T-cell (primary cell): ENCODE data around the gene NKIRAS1. TPM values are rescaled to one million over a fixed set of nuclear protein-coding genes. Genes with fewer than 3 reads are reported as not detected.
A peak's percentile ranks its signal among the peaks of the same experiment; 100 is the strongest.

Source experiments
- ATAC-seq, 4 experiments: fragments of 200-7000 bp in 3 of 4; fragments of 150-1000 bp in 1 of 4; cut with Tn5 transposase; replicated peaks in 1 of 4; 1 replicate in 3 of 4; 2 replicates in 1 of 4; pipeline ENCODE4 v1.10.0; 2021; ENCODE audit warnings: moderate library complexity in 3 of 4, mild to moderate bottlenecking in 2 of 4, moderate number of reproducible peaks in 1 of 4
- CTCF ChIA-PET, 2 donors: fragments of 300-600 bp; sonication (Branson Sonifier 250); formaldehyde crosslinking; loops; one replicate each; lab custom pipeline; 2022; ENCODE audit warnings: antibody characterized with exemption in 2 of 2; lab: Charles Lee
- POLR2A ChIA-PET, 2 donors: fragments of 300-600 bp; sonication (Branson Sonifier 250); formaldehyde crosslinking; loops; one replicate each; lab custom pipeline; 2022; ENCODE audit warnings: antibody characterized with exemption in 2 of 2; lab: Charles Lee
- DNase-seq, 35 experiments: peaks; one replicate each; pipeline versions ENCODE4 v3.0.0 to v3.0.0-alpha.2; 2013 to 2023
- H3K27ac ChIP-seq: one replicate; pipeline ENCODE4 v1.5.1; 2013; ENCODE audit warnings: low read length
- H3K27me3 ChIP-seq, 2 experiments: replicated peaks in 1 of 2; 1 replicate in 1 of 2; 2 replicates in 1 of 2; pipeline versions ENCODE4 v1.6.1 to v1.7.0; 2013; ENCODE audit warnings: low read length in 1 of 2, mixed read lengths in 1 of 2; ENCODE audit not compliant: control insufficient read depth in 2 of 2, insufficient read depth in 2 of 2; ENCODE audit errors: extremely low read depth in 1 of 2
- H3K36me3 ChIP-seq, 2 donors: 1 replicate in 1 of 2; 2 replicates in 1 of 2; pipeline versions ENCODE4 v1.6.1 to v1.7.0; 2013; ENCODE audit warnings: low read length in 1 of 2; ENCODE audit not compliant: control insufficient read depth in 2 of 2, insufficient read depth in 1 of 2; ENCODE audit errors: extremely low read depth in 1 of 2
- H3K4me1 ChIP-seq, 2 experiments: 1 replicate in 1 of 2; 2 replicates in 1 of 2; pipeline versions ENCODE4 v1.6.1 to v1.7.0; 2013; ENCODE audit warnings: low read length in 2 of 2, mixed read lengths in 1 of 2; ENCODE audit not compliant: insufficient read depth in 2 of 2, control insufficient read depth in 1 of 2; ENCODE audit errors: extremely low read depth in 1 of 2
- H3K4me3 ChIP-seq, 2 donors: 1 replicate in 1 of 2; 2 replicates in 1 of 2; pipeline versions ENCODE4 v1.5.1 to v1.7.0; 2013; ENCODE audit warnings: mild to moderate bottlenecking in 2 of 2, low read length in 1 of 2, moderate library complexity in 1 of 2; ENCODE audit not compliant: control insufficient read depth in 1 of 2; ENCODE audit errors: extremely low read depth in 1 of 2
- H3K9me3 ChIP-seq: 2 replicates; pipeline ENCODE4 v1.7.0; 2013
- H3K27ac Mint-ChIP-seq, 2 donors: one replicate each; pipeline ENCODE4 v1.8.0; 2020 to 2021; ENCODE audit warnings: mild to moderate bottlenecking in 2 of 2, mixed read lengths in 2 of 2
- H3K27me3 Mint-ChIP-seq, 2 donors: one replicate each; pipeline ENCODE4 v1.8.0; 2021 to 2022; ENCODE audit warnings: mixed read lengths in 2 of 2
- H3K36me3 Mint-ChIP-seq: one replicate; pipeline ENCODE4 v1.8.0; 2021; ENCODE audit warnings: mixed read lengths
- H3K4me1 Mint-ChIP-seq, 3 donors: one replicate each; pipeline ENCODE4 v1.8.0; 2020 to 2022; ENCODE audit warnings: mixed read lengths in 3 of 3, mild to moderate bottlenecking in 1 of 3
- H3K4me3 Mint-ChIP-seq, 3 donors: one replicate each; pipeline ENCODE4 v1.8.0; 2020 to 2022; ENCODE audit warnings: mild to moderate bottlenecking in 3 of 3, mixed read lengths in 3 of 3, moderate library complexity in 3 of 3
- H3K9me3 Mint-ChIP-seq, 3 donors: one replicate each; pipeline ENCODE4 v1.8.0; 2020 to 2022; ENCODE audit warnings: mixed read lengths in 3 of 3
- WGBS: methylation state at CpG from one replicate; pipeline ENCODE4 v1.1.5; 2013; ENCODE audit warnings: missing lambda C conversion rate; ENCODE audit not compliant: insufficient coverage; 5-methylcytosine and 5-hydroxymethylcytosine counted together
- total RNA-seq, 35 experiments: library from RNA in 6 of 35; stranded (reverse) in 6 of 35; fragments of 120-200 nt in 1 of 35; gene quantifications; one replicate each; pipeline versions ENCODE4 v1.2.1 to v1.2.4 and lab custom pipeline; 2013 to 2026

Gene NKIRAS1
- total RNA-seq, 5 donors from 2014 or later (not counting 1 experiment from before 2014, with no cell fraction given) = 2.2 to 4.1 (median 3.6) TPM

DNA sequence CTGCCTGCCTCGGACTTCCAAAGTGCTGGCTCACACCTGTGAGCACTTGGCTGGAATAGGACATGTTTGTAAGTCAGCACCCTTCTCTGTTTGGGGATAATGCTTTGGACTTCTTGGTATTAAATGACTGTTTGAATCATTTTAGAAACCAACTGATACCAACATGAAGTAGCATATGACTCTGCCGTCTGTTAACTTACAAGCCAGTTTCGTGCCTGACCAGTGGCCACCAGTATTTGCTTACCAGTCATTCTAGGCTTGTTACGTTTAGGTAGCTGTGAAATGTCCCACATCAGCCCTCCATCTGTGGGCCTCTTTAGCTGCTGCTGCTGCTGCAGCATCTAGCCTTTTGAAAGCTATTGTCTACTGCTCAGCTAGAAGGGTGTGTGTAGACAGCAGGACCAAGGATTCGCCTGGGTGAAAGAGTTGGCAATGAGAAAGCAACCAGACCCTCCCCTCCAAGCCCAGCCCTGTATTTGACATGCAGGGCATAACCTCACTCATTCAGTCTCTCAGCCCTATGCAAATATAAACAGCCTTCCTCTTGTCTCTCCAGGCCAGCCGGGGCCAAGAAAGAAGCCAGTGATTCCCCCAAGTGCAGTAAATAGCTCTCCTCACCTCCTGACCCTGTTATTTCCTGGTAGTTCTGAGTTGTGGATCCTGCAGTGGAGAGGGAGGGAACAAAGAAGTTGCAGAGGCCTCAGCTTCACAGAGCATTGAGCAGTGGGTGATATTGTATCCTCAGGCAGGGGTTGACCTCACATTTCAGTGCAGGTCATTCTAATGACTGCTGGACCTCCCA is 51.0 kb downstream of the NKIRAS1 start:
- POLR2A ChIA-PET = no interaction called here
- CTCF ChIA-PET = interaction anchor here in 1 of 2 donors (0.6 kb wide), 1 partner anchor 808 kb away, joined by 3 read pairs; no protein-coding TSS in a partner anchor

GRCh38 chr3:23864931-23865330 is 51.9 kb downstream of the NKIRAS1 start:
- Mint-ChIP-seq H3K9me3 (no peaks in the 10 kb centered on the region), H3K4me1 (peaks cover 67 to 70% (median 70%) of the 10 kb centered on the region in 3 donors), H3K27ac (no peak overlapping the region), H3K4me3 (no peak overlapping the region), H3K36me3 (peaks cover 19% of the 10 kb centered on the region), H3K27me3 (no peaks in the 10 kb centered on the region)
- Histone ChIP-seq H3K27ac (no peak overlapping the region), H3K4me3 (no peak overlapping the region), H3K36me3 (peaks cover 4 to 8% of the 10 kb centered on the region in 2 donors), H3K4me1 (peaks cover under 1 to 2% of the 10 kb centered on the region in 2 experiments), H3K27me3 (no peaks in the 10 kb centered on the region), H3K9me3 (no peaks in the 10 kb centered on the region)
- ATAC-seq (no peak), DNase-seq (no peak)
- ChIA-PET CTCF (interaction anchor here in 1 of 2 donors (0.6 kb wide), 1 partner anchor 807 kb away, joined by 3 read pairs; no protein-coding TSS in a partner anchor), POLR2A (no interaction called here)
- WGBS = 100% methylated on average over 1 of the region's 1 CpG

More for the DNA sequence above, 51.0 kb downstream of the NKIRAS1 start:
- DNase-seq (no peak), ATAC-seq (no peak)
- Mint-ChIP-seq H3K9me3 (no peaks in the 10 kb centered on the region), H3K27me3 (no peaks in the 10 kb centered on the region), H3K4me3 (no peak overlapping the region), H3K4me1 (peaks cover 60 to 67% (median 65%) of the 10 kb centered on the region in 3 donors), H3K36me3 (peaks cover 19% of the 10 kb centered on the region), H3K27ac (no peak overlapping the region)
- Histone ChIP-seq H3K27ac (no peak overlapping the region), H3K9me3 (no peaks in the 10 kb centered on the region), H3K4me3 (no peak overlapping the region), H3K4me1 (no peaks in the 10 kb centered on the region), H3K27me3 (no peaks in the 10 kb centered on the region), H3K36me3 (peaks cover 4 to 8% of the 10 kb centered on the region in 2 donors)
- WGBS = 94% methylated on average over 3 of the region's 6 CpGs

DNA sequence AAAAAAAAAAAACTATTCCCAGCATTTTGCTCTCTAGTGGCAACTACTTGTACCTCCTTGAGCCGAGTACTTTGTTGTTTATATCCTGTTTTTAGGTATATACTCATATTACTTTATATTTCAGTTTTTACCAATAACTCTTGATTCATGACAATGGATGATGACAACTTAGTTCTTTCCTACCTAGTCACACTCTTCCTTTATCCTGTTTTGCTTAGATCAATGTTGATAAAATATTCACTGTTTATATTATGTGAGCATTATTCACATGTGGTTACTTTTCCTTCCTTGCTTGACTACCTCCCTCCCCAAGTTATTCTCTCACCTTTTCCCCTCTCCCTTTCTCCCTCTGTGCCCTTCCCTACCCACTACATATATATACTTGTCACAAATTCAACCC is 53.7 kb downstream of the NKIRAS1 start:
- CTCF ChIA-PET = no interaction called here

GRCh38 chr3:23861689-23862088 is 55.1 kb downstream of the NKIRAS1 start:
- H3K27me3 ChIP-seq = no peaks in the 10 kb centered on the region
- Mint-ChIP-seq H3K4me1 (peaks cover 82 to 83% (median 82%) of the 10 kb centered on the region in 3 donors), H3K27ac (no peak overlapping the region), H3K9me3 (no peaks in the 10 kb centered on the region), H3K4me3 (no peak overlapping the region), H3K36me3 (peaks cover 19% of the 10 kb centered on the region), H3K27me3 (no peaks in the 10 kb centered on the region)
- H3K9me3 ChIP-seq = no peaks in the 10 kb centered on the region
- no peak overlapping the region for H3K4me3 ChIP-seq
- peaks cover 6 to 20% of the 10 kb centered on the region in 2 experiments for H3K4me1 ChIP-seq
- ChIA-PET CTCF (interaction anchor here in 1 of 2 donors (0.9 kb wide), 1 partner anchor 15 kb away, joined by 10 read pairs; no protein-coding TSS in a partner anchor), POLR2A (interaction anchor here in 1 of 2 donors (0.5 kb wide), 1 partner anchor 484 kb away, joined by 13 read pairs; no protein-coding TSS in a partner anchor)
- peaks cover 4 to 8% of the 10 kb centered on the region in 2 donors for H3K36me3 ChIP-seq
- 100% methylated on average over 7 of the region's 9 CpGs for WGBS
- no peak for ATAC-seq
- no peak overlapping the region for H3K27ac ChIP-seq
- no peak for DNase-seq

More for the DNA sequence above, 53.7 kb downstream of the NKIRAS1 start:
- H3K4me3 ChIP-seq = no peak overlapping the region
- H3K4me1 ChIP-seq = peaks cover 5 to 16% of the 10 kb centered on the region in 2 experiments
- no peaks in the 10 kb centered on the region for H3K27me3 ChIP-seq
- H3K27ac Mint-ChIP-seq = no peak overlapping the region
- no peak for ATAC-seq
- no peak overlapping the region for H3K4me3 Mint-ChIP-seq
- H3K27me3 Mint-ChIP-seq = no peaks in the 10 kb centered on the region
- peaks cover 76 to 79% (median 78%) of the 10 kb centered on the region in 3 donors for H3K4me1 Mint-ChIP-seq
- DNase-seq = no peak
- H3K9me3 ChIP-seq = no peaks in the 10 kb centered on the region
- WGBS = no CpG with 5 or more reads among the region's 1 CpG
- no peaks in the 10 kb centered on the region for H3K9me3 Mint-ChIP-seq
- no peak overlapping the region for H3K27ac ChIP-seq
- peaks cover 19% of the 10 kb centered on the region for H3K36me3 Mint-ChIP-seq
- H3K36me3 ChIP-seq = peaks cover 4 to 8% of the 10 kb centered on the region in 2 donors
- POLR2A ChIA-PET = no interaction called here

- no peak overlapping the region for H3K27ac Mint-ChIP-seq
- DNase-seq = no peak
- no peaks in the 10 kb centered on the region for H3K9me3 Mint-ChIP-seq
- Histone ChIP-seq H3K36me3 (peaks cover 2 to 8% of the 10 kb centered on the region in 2 donors), H3K4me1 (peaks cover 9 to 23% of the 10 kb centered on the region in 2 experiments), H3K4me3 (no peak overlapping the region), H3K27ac (no peak overlapping the region), H3K27me3 (no peaks in the 10 kb centered on the region), H3K9me3 (no peaks in the 10 kb centered on the region)
- H3K27me3 Mint-ChIP-seq = no peaks in the 10 kb centered on the region
- WGBS = 67% methylated on average over 1 of the region's 7 CpGs
- peaks cover 72 to 77% (median 74%) of the 10 kb centered on the region in 3 donors for H3K4me1 Mint-ChIP-seq
- ATAC-seq = no peak
- peaks cover 19% of the 10 kb centered on the region for H3K36me3 Mint-ChIP-seq
- CTCF ChIA-PET = no interaction called here
- no peak overlapping the region for H3K4me3 Mint-ChIP-seq
- POLR2A ChIA-PET = no interaction called here
Observed at GRCh38 chr3:23859839-23860382, 56.9 kb downstream of the NKIRAS1 start.

DNA sequence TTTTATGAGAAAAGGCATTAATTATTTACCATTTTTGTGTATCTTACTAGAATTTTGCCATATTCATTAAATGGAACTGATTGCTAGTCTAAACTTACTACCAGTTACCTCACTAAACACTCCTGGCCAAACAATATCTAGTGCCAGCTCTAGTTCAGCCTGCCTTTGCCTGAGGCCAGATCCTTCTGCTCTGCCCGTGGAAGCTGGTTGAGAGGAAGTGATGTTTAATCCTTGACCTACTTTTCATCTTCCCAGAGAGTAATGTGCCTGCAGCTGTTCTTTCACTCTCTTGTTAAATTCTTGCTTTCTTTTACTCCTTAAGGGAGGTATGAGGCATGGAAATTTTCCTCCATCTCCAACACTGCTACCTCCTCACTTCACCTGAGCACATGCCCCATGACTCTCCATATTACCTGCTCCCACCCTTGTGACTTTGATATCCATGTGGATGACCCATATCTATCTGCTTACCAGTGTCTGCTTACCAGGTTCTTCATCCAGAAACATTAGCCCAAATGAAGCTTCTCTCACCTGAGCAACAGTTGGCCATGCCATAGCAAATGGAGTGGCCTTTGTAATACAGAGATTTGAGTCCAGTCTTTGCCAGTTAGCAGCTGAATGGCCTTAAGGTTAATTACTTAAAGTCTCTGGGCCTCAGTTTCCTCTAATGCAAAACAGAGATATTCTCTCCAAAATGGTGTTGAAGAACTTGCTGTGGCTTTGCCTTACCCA is 57.6 kb downstream of the NKIRAS1 start:
- Histone ChIP-seq H3K4me3 (no peak overlapping the region), H3K27me3 (no peaks in the 10 kb centered on the region), H3K27ac (no peak overlapping the region), H3K9me3 (no peaks in the 10 kb centered on the region), H3K4me1 (peaks cover 9 to 23% of the 10 kb centered on the region in 2 experiments), H3K36me3 (peaks cover 2 to 8% of the 10 kb centered on the region in 2 donors)
- ATAC-seq = peak in 2 of 4 experiments; percentile 36 to 37
- no CpG with 5 or more reads among the region's 1 CpG for WGBS
- CTCF ChIA-PET = interaction anchor here in 1 of 2 donors (0.5 to 0.6 kb wide), 2 partner anchors 47 to 675 kb away, joined by 3 to 10 read pairs; no protein-coding TSS in a partner anchor
- peak in 1 of 35 experiments; percentile 7 for DNase-seq
- H3K9me3 Mint-ChIP-seq = no peaks in the 10 kb centered on the region
- POLR2A ChIA-PET = no interaction called here
- peak overlapping the region in 1 of 2 donors; percentile 19 for H3K27ac Mint-ChIP-seq
- peaks cover 73 to 80% (median 75%) of the 10 kb centered on the region in 3 donors for H3K4me1 Mint-ChIP-seq
- peak overlapping the region in 1 of 3 donors; percentile 6 for H3K4me3 Mint-ChIP-seq
- no peaks in the 10 kb centered on the region for H3K27me3 Mint-ChIP-seq
- peaks cover 16% of the 10 kb centered on the region for H3K36me3 Mint-ChIP-seq
